ENCODE results near the gene MSTN.

MSTN gene

DNA sequence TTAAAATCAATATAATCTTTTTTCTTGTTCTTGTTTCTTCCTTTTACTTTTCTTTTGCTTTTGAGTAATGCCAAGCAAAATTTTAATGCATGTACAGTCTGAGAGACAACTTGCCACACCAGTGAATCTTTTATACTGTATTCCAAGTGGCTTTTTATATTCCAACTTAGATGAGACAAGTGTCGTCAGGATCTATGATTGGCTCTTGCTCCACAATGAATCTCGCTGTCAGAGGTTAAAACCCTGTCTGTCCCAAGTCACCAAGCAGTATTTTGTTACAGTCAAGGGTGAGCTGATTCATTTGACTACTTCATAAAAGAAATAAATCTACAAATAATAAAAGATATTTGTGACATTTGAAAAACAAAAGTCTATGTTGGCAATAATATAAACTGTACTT lies at the start of gene MSTN:
TSS of gene MSTN (minus strand) at position 129 of the 400 bp plus-strand sequence. CDS start 133 bp downstream, outside the sequence.
- no peak for DNase-seq (ENCODE audit: low read depth in 2 of 2)

DNA sequence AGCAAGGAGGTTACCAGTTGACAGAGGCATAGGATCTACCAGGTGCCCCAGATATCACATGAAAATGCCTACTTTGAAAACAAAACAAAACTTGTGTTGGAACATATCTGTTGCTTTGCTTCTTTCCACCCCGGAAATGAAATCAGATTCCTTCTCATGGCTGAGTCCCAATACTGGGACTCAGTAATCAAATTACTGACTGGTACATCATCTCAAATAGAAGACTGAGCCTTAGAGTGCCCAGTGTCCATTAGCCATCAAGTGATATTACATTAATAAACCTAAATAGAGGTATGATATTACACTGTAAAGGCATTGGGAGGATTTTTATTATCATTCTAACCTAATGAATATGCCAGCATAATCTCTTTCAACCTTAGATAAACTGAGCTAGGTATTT lies 48.6 kb upstream of the MSTN start:
- DNase-seq (ENCODE audit: low read depth in 2 of 2): no peak

DNA sequence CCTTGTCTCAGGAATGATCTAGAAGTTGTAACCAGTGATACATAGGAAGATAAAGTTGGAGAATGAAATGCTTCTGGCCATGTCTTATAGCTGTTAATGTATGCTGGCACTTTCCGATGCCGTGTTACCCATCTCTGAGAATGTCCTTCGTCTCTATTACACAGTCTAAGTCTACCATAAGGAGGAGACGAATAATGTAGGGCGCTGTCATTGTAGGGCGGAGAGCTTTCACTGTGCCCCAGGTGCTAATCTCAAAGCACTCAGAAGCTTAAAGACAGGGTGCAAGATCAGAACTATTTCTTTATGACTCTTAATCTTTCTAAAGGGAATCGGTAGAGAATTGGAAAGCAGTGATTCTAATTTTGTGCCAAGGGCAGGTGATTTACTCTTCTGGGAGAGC lies 48.2 kb upstream of the MSTN start:
- no peak for DNase-seq (ENCODE audit: low read depth in 2 of 2)

DNA sequence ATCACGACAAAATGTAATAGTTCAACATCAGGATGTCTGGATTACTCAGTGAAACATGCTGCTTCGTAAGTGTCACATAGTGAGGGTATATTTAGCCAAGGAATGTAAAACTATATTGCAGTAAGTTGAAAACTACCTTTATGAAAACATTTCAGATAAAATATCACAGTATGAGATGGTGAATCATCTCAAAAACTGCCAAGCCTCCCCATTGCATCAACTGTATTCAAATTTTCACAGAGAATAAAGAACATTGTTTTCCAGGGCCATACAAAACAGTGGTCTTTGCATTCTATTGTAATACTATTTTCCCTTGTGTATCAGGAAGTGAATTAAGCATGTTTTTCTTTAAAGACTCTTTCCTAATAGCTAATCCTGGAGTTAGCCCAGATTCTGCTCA lies 47.6 kb upstream of the MSTN start:
- DNase-seq (ENCODE audit: low read depth in 2 of 2): no peak

DNA sequence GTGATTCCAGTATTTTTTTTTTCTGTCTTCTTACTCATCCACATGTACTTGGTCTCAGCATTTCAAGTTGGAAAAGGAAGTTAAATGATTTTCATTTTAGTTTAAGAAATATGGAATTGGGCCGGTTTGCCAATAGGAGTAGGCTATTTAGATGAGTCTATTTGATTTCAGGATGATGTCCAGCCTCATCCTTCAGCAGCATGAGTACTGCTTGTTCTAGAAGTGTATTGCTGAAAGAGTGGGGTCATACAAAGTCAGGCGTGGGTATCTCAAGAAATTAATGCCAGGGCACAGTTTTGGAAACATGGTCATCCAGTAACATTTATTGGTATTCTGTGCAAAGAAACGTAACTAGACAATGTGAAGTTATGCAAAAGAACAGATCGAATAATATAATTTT lies 44.9 kb upstream of the MSTN start:
- DNase-seq (ENCODE audit: low read depth in 2 of 2): no peak

DNA sequence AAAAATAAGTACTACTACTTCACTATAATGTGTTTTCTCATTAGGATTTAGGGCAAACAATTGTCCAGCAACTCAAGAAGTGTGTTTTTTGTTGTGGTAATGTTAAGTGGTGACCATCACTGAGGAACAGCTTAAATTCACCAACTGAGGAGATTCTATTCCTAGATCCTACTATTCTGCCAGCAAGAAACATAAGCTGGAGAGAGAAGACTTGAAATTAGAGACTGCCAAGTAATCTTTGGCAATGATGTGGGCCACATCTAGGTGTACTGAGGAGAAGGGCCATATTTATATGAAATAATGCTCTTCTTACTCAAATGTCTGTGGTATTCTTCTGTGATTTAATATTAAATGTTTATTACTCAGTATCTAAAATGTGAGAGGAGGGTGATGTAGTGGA lies 44.3 kb upstream of the MSTN start:
- DNase-seq (ENCODE audit: low read depth in 2 of 2): no peak

DNA sequence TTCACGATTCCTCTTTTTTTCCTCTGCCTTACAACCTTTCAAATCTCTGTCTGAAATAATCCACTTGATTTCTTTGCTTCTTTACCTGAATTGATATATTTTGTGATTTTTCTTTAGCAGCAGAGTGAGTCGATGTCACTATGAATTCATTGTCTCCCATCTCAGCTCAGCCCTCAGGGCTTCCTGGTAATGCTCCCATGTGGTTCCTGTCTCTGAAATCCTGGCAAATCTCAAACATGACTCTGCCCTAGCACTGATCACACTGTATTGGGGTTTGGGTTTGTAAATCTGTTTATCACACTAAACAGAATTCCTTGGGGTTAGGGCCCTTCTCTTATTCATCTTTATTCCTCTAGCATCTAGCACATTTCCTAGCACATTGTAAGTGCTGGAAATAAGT lies 43.0 kb upstream of the MSTN start:
- no peak for DNase-seq (ENCODE audit: low read depth in 2 of 2)

DNA sequence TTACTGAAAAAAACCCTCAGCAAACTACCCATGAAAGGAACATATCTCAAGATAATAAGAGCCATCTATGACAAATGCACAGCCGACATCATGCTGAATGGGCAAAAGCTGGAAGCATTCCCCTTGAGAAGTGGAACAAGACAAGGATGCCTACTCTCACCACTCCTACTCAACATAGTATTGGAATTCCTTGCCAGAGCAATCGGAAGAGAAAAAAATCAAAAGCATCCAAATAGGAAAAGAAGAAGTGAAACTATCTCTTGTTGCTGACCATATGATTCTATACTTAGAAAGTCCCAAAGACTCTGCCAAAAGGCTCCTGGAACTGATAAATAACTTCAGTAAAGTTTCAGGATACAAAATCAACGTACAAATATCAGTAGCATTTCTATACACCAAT lies 40.6 kb upstream of the MSTN start:
- DNase-seq (ENCODE audit: low read depth in 2 of 2): no peak

DNA sequence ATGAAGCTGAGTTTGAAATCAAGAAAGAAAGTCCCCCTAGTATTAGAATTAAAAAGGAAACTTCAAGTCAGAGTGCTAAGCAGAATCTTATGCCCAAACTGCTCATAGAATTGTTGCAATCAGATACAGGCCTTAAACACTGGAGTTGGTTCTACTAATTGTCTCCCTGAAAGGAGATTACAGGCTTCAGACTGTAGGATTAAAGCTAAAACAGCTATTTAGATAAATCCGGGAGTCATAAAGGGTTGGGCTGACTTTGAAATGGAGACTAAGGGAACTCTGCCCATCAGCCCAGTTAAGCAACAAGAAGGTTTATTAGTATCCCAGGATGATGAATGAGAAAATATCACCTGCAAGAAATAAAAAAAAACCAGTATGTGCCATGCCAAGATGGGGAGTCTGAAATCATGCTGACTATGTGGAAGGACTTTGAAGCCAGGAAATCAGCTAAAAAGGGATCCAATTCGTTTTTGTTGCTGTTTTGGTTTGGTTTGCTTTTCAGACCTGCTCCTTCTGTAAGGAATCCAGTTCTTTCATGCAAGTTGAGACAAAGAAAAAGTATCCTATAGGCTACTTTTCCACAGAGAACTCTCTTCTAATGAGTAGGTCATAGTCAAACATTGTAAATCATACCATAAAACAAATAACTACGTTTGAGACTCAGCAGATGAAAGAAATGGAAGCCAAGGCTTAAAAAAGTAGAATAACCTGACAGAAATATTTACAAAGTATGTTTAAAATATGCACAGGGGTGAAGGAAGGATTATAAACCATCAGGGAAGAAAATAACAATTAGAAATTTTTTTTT lies 37.6 kb upstream of the MSTN start:
- no peak for DNase-seq (ENCODE audit: low read depth in 2 of 2)

DNA sequence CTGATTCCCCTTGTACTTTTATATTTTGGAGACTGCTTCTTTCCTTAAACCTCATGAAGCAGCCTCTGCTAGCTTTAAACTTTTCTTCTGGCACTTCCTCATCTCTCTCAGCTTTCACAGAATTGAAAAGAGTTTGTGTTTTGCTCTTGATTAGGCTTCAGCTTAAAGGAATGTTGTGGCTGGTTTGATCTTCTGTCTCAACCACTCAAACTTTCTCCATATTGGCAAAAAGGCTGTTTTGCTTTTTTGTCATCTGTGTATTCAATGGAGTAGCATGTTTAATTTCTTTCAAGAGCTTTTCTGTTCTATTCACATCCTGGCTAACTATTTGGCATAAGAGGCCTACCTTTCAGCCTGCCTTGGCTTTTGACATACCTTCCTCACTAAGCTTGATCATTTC lies 36.3 kb upstream of the MSTN start:
- DNase-seq (ENCODE audit: low read depth in 2 of 2): no peak

DNA sequence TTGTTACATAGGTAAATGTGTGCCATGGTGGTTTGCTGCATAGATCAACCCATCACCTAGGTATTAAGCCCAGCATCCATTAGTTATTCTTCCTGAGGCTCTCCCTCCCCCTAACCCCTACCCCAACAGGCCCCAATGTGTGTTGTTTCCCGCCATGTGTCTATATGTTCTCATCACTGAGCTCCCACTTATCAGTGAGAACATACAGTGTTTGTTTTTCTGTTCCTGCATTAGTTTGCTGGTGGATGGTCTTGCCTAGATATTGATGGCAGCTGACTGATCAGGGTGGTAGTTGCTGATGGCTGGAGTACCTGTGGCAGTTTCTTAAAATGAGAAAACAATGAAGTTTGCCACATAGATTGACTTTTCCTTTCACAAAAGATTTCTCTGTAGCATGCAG lies 34.6 kb upstream of the MSTN start:
- no peak for DNase-seq (ENCODE audit: low read depth in 2 of 2)

DNA sequence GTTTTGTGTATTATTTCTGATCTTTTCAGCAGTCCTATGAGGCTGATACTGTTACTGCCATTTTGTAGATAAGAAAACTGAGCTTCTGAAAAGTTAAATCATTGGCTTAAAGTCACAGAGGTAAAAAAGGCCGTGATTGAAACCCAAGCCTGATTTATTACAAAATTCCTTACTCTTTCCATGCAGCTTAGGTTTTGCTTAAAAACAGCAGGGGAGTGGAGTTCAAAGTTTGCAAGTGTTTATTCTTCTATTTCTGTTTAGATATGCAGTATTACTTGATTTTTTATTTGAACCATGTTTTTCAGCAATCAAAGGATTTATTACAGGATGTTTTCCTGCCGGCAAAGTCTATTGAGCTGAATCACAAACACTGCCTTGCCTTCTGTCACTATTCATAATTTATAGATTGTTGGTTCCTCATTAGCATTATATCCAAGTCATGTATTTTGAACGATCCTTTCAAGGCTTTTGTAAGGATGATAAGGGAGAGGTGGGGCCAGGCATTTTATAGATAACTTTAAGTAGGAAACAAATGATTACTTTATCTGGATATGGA lies 31.9 kb upstream of the MSTN start:
- DNase-seq (ENCODE audit: low read depth in 2 of 2): no peak

DNA sequence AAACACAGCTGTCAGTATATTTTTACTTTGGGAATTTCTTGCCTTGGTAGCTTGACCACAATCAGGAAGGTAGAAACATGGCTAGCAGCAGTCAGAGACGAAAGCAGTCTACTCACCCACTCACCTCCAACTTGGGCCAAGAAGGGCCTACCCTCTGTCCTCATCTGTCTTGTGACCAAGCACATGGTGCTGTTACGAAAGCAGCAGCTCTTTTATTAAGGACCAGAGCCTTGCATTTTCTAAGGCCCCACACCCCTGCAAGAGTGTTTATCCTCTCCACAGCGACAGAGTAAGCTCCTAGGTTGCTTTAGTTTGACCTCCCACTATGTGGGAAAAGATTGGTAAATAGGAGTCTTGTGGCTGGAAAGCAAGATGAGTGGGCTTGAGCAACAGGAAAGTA lies 31.3 kb upstream of the MSTN start:
- DNase-seq (ENCODE audit: low read depth in 2 of 2): no peak

DNA sequence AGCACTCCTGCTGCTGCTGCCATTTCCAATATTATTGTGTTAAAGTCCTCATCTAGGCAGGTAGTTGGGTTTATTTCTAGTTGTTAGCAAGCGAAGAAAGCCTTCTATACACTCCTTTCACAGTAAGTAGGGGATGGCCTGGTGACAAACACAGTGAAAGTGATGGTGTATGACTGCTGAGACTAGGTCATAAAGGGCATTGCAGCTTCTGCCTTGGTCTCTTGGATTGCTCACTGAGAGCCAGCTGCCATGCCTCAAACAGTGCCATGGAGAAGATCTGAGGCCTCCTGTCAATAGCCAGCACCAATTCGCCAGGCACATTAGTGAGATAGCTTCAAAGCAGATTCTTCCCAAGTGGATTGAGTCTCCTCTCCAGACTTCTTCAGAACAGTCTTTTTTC lies 27.6 kb upstream of the MSTN start:
- DNase-seq (ENCODE audit: low read depth in 2 of 2): no peak

DNA sequence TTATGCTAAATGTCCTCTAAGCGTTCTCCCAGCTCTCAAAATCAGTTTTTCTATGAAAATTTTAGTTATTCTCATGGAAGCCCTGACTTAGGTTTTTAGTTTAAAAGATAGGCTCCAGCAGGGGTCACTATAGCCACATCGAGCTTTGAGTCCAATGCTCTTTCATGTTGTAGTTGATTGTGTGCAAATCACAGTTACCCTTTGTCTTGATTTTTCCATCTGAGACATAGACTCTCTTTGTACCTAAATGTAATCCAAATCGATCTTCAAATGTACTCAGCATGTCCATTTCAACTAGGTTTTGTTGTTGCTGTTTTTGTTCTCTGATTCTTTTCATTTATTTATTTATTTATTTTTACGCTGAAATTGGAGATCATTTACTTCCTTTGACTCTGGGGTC lies 26.4 kb upstream of the MSTN start:
- peak in 1 of 2 donors; percentile 4 for DNase-seq (ENCODE audit: low read depth in 2 of 2)

DNA sequence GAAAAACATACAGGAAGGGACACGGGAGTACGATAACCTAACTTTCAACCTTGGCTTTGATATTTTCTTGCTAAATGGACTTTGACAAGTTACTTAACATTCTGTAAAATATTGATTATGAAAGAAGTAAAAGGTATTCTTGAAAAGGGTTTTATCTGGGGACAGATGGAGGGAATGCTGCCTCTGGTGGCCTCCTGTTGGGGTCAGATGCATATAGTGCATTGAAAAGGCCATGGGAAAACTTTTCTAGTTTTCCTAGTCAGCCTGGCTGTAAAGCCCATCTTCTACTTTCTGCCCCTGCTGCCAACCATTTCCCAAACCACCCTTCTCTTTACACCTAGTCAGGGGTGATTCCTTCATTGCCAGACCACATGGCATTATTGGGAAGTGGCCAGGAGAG lies 22.2 kb upstream of the MSTN start:
- DNase-seq (ENCODE audit: low read depth in 2 of 2): no peak

DNA sequence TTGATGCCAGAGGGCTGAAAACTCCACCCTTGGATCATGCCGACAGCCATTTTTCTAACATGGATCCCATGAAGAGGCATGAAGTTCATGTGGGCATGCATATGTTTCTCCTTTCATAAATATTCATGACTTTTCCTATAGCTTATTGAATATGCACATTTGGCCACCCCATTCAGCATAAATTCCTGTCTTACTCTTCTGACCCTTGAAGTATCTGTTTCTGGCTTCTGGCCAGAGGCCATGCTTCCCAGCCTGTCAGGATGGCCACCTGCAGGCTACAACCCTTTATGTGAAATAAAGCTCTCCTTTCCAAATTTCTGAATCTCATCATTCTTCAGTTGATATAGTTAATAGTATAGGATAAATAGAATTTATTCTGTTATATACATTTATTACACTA lies 19.6 kb upstream of the MSTN start:
- no peak for DNase-seq (ENCODE audit: low read depth in 2 of 2)

DNA sequence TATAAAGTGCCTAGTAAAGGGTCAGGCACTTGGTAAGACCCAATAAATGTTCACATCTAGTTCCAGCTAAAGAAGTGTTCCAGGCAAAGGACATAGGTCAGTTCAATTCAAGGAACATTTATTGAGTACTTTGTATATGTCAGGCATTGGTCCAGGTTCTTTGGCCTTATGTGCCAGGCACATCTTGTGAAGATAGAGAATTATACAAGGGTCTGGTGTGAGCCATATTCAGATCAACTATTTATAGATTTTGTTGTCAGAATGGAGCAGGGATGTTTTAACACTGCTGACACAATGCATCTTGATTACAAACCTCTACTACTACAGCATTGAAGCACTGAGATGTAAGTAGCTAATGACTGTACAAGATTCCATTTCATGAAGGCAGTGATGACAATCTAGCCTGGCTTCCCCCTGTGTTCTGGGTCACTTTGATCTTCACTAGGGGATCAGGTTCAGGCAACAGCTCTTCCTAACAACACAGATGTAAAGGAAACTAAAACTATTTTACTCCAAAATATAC lies 18.1 kb upstream of the MSTN start:
- DNase-seq (ENCODE audit: low read depth in 2 of 2): no peak

DNA sequence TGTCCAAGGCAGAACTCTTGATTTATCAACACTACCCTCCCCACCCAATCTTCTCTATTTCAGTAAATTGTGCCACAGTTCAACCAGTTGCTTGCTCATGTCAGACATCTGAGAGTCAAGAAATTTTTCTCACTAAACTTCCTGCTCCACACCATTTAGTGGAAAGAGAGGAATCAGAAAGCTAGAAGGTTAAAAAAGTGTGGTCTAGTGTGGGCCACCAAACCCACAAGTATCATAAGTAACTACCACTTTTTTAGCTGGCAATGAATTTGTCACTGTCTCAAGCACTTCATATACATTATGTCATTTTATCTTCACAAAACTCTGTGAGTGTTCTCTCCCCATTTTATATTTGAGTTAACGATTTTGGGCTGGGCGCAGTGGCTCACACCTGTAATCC lies 16.6 kb upstream of the MSTN start:
- DNase-seq (ENCODE audit: low read depth in 2 of 2): no peak

DNA sequence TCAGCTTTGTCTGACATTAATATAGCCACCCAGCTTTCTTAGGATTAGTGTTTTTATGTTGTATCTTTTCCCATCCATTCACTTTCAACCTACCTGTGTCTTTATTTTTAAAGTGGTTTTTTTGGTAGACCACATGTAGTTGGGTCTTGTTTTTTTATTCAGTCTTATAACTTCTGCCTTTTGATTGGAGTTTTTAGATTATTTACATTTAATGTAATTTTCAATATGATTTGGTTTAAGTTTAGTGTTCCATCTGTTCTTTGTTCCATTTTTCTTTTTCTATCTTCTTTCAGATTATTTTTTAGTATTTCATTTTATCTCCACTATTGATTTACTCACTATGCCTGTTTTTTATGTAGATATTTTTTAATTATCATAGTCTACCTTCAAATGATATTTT lies 13.1 kb upstream of the MSTN start:
- DNase-seq (ENCODE audit: low read depth in 2 of 2): no peak

DNA sequence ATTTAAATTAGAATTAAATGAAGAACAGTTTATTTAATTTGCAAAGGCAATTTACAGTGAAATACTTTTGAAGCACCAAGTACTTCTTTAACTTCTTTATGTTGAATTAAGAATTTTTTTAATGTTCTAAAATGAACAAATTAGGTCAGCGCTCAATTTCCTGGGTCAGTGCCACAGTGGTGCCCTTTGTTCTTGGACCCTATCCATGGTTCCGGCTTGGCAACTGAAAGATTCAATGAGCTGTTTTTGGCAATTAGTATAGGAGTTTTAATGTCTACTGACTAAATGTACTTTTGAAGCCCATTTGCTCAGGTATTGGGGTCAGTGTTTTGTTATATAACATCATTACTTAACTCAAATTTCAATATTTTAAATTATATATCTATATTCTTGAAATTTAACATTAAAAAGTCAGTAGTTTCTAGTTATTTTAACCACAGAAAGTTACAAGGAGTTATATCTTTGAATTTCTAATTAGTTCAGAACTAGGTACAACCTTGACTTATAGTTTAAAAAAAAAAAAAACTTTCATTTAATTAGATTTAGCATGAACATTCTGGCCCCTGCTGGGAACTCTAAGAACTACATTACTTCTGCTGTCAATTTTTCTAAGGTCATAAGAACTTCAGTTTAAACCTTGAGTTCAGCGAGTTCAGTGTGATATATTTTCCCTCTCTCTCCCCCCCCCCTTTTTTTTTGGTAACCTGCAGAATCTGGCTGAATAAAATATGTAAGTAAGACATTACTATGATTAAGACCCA lies 7.6 kb upstream of the MSTN start:
- DNase-seq (ENCODE audit: low read depth in 2 of 2): no peak

DNA sequence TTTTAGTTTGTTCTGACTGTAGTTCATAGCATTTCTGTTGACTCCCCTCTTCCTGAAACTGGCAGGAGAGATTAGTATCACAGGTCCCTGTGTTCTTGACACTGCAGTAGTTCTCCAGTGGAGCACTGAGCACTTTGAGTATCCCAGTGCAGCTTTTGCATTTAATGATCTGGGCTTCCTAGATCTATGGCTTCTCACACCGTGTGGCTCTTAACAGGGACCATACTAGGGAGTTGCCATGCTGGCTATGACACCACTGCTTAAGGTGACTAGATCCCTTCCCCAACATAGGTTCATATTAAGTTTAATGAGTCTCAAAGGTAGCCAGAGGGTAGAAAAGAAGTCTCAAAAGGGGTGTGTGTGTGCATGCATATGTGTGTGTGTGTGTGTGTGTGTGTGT lies 6.2 kb upstream of the MSTN start:
- DNase-seq (ENCODE audit: low read depth in 2 of 2): no peak

DNA sequence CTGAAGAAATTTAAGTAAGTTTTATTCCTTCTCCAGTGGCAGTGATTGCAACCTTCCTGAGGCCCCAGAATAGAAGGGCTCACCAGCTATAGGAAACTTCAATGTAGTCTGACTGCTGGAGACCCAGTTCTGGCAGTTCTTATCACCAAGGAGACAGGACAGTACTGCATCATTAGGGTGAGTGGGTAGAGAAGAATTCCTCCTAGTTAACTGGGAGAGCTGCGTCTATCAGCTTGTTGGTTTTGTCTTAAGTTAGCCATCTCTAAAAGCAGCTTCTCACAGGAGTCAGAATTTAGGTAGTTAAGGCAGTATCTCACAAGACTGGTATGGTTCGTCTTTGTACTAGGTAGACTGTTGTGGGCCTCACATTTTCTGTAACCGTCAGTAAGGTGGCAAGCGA lies 3.3 kb upstream of the MSTN start:
- DNase-seq (ENCODE audit: low read depth in 2 of 2): no peak

Measured in stimulated activated CD8-positive, alpha-beta memory T cell treated with anti-CD3 and anti-CD28 coated beads, Interleukin-2, amount 100 ng/mL, for 48 hours (primary cell).